ENCODE data around the gene RPL15. TPM values are rescaled to one million over a fixed set of nuclear protein-coding genes. Genes with fewer than 3 reads are reported as not detected.
A peak's percentile ranks its signal among the peaks of the same experiment; 100 is the strongest.

Gene RPL15
- total and polyA plus RNA-seq, 11 donors, result 834 to 3,123 (median 1,014) TPM

DNA sequence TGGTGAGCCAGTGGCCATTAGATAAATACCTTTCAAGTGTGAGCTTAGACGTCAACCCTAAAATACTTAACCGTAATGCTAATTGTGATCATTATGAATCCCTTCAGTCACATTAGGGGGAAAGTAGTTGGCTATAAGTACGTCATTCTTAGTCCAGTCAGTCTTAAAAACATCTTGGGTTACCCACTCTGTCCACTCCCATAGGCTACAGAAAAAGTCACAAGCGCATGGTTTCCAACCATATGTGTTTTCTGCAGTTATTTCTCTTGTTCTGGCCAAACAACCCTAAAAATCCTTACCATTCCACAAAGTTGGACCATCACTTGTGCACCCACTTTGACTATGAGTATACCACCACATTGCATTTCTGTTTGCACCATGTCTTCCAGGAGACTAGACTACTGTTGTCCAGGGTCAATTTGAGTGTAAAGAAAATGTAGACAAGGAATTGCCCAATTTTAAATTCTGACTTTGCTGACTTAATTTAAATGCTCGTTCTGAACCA, 3.3 kb downstream of the RPL15 start:
- H3K9me3 ChIP-seq, result no peaks in the 10 kb centered on the region
- no peak overlapping the region for H3K27ac ChIP-seq
- DNase-seq (no peak), ATAC-seq (no peak)
- H3K4me1 ChIP-seq, result peaks cover 7 to 41% (median 22%) of the 10 kb centered on the region in 12 donors
- peak overlapping the region in 1 of 12 donors; percentile 15 for H3K4me3 ChIP-seq
- intact Hi-C loops (cut with DNase I), result loop anchor here in 1 of 10 donors (2.0 kb wide), 1 partner anchor 25 kb away; the partner anchor contains the start of gene NR1D2
- H3K36me3 ChIP-seq, result peaks cover 0 to 51% (median 43%) of the 10 kb centered on the region in 9 donors
- 82 to 86% (median 85%) methylated on average over 5 of the region's 5 CpGs for WGBS, 4 donors
- TF ChIP-seq, protein P1, sequence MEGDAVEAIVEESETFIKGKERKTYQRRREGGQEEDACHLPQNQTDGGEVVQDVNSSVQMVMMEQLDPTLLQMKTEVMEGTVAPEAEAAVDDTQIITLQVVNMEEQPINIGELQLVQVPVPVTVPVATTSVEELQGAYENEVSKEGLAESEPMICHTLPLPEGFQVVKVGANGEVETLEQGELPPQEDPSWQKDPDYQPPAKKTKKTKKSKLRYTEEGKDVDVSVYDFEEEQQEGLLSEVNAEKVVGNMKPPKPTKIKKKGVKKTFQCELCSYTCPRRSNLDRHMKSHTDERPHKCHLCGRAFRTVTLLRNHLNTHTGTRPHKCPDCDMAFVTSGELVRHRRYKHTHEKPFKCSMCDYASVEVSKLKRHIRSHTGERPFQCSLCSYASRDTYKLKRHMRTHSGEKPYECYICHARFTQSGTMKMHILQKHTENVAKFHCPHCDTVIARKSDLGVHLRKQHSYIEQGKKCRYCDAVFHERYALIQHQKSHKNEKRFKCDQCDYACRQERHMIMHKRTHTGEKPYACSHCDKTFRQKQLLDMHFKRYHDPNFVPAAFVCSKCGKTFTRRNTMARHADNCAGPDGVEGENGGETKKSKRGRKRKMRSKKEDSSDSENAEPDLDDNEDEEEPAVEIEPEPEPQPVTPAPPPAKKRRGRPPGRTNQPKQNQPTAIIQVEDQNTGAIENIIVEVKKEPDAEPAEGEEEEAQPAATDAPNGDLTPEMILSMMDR (IDR thresholded peaks at IDR 0.05), result no peak
- H3K27me3 ChIP-seq, result no peaks in the 10 kb centered on the region

- H3K9me3 ChIP-seq, result no peaks in the 10 kb centered on the region
- ATAC-seq, result no peak
- no peak for DNase-seq
- WGBS, 4 donors, result 91 to 96% (median 93%) methylated on average over 3 of the region's 3 CpGs
- no peak overlapping the region for H3K27ac ChIP-seq
- no peak overlapping the region for H3K4me3 ChIP-seq
- H3K4me1 ChIP-seq, result peaks cover 7 to 32% (median 17%) of the 10 kb centered on the region in 12 donors
- H3K27me3 ChIP-seq, result no peaks in the 10 kb centered on the region
- no peak for TF ChIP-seq POLR2A (IDR thresholded peaks at IDR 0.05)
- TF ChIP-seq, protein P1 (IDR thresholded peaks at IDR 0.05), result no peak
- intact Hi-C loops (cut with DNase I), result loop anchor here in 1 of 10 donors (2.0 kb wide), 1 partner anchor 24 kb away; the partner anchor contains the start of gene NR1D2
- peaks cover 0 to 51% (median 43%) of the 10 kb centered on the region in 9 donors for H3K36me3 ChIP-seq
Measured at GRCh38 chr3:23921052-23921511, 4.2 kb downstream of the RPL15 start.

- no peak for TF ChIP-seq POLR2A (IDR thresholded peaks at IDR 0.05)
- TF ChIP-seq, protein P1 (IDR thresholded peaks at IDR 0.05), result no peak
- H3K27ac ChIP-seq, result no peak overlapping the region
- no peak overlapping the region for H3K4me3 ChIP-seq
- peaks cover 0 to 19% (median 7%) of the 10 kb centered on the region in 12 donors for H3K4me1 ChIP-seq
- DNase-seq, result no peak
- WGBS, 4 donors, result 68 to 80% (median 73%) methylated on average over 2 of the region's 2 CpGs
- intact Hi-C loops (cut with DNase I), result no loop called here
- H3K9me3 ChIP-seq, result no peaks in the 10 kb centered on the region
- H3K36me3 ChIP-seq, result peaks cover 0 to 41% (median 32%) of the 10 kb centered on the region in 9 donors
- H3K27me3 ChIP-seq, result no peaks in the 10 kb centered on the region
- no peak for ATAC-seq
Measured at GRCh38 chr3:23923786-23924185, 6.9 kb downstream of the RPL15 start.

- Histone ChIP-seq H3K4me3 (no peak overlapping the region), H3K9me3 (no peaks in the 10 kb centered on the region), H3K27ac (no peak overlapping the region), H3K36me3 (peaks cover 0 to 17% (median 8%) of the 10 kb centered on the region in 9 donors), H3K27me3 (no peaks in the 10 kb centered on the region), H3K4me1 (no peaks in the 10 kb centered on the region)
- intact Hi-C loops (cut with DNase I), result no loop called here
- DNase-seq (no peak), ATAC-seq (no peak)
- 92 to 95% (median 94%) methylated on average over 7 of the region's 7 CpGs for WGBS, 4 donors
- TF ChIP-seq, protein P1 (IDR thresholded peaks at IDR 0.05), result no peak
- TF ChIP-seq POLR2A (IDR thresholded peaks at IDR 0.05), result no peak
Measured at GRCh38 chr3:23926246-23926645, 9.3 kb downstream of the RPL15 start.
